HG02973 (cell line): ENCODE measurements around the gene ZNF541.

Experiments used
- ATAC-seq: cut with Tn5 transposase; IDR thresholded peaks from one replicate; pipeline ENCODE4 v1.9.1; 2021; ENCODE audit warnings: moderate library complexity; ENCODE audit not compliant: unreplicated experiment

Gene ZNF541

GRCh38 chr19:47547199-47547598, 25.7 kb downstream of the ZNF541 start:
- ATAC-seq = no peak

- no peak for ATAC-seq
Measured at GRCh38 chr19:47545061-47545948, 27.6 kb downstream of the ZNF541 start.

GRCh38 chr19:47544476-47544875, 28.5 kb downstream of the ZNF541 start:
- no peak for ATAC-seq

- no peak for ATAC-seq
Measured at GRCh38 chr19:47544075-47544474, 28.9 kb downstream of the ZNF541 start.

- ATAC-seq = no peak
Measured at GRCh38 chr19:47542030-47542475, 30.9 kb downstream of the ZNF541 start.

GRCh38 chr19:47541518-47541917, 31.4 kb downstream of the ZNF541 start:
- ATAC-seq = no peak

- ATAC-seq = no peak
Measured at GRCh38 chr19:47540748-47541147, 32.2 kb downstream of the ZNF541 start.

- no peak for ATAC-seq
Measured at GRCh38 chr19:47539747-47540311, 33.1 kb downstream of the ZNF541 start.

GRCh38 chr19:47538812-47539211, 34.1 kb downstream of the ZNF541 start:
- ATAC-seq = no peak

- no peak for ATAC-seq
Measured at GRCh38 chr19:47537493-47537892, 35.5 kb downstream of the ZNF541 start.

GRCh38 chr19:47534628-47535027, 38.3 kb downstream of the ZNF541 start:
- ATAC-seq = no peak

- no peak for ATAC-seq
Measured at GRCh38 chr19:47531640-47532387, 41.1 kb downstream of the ZNF541 start.

- no peak for ATAC-seq
Measured at GRCh38 chr19:47529018-47529742, 43.8 kb downstream of the ZNF541 start.

GRCh38 chr19:47526798-47527197, 46.1 kb downstream of the ZNF541 start:
- ATAC-seq = no peak

- ATAC-seq = no peak
Measured at GRCh38 chr19:47523473-47523872, 49.5 kb downstream of the ZNF541 start.
